ENCODE measurements around the gene PACC1. TPM values are rescaled to one million over a fixed set of nuclear protein-coding genes. Genes with fewer than 3 reads are reported as not detected.

The PACC1 gene
- total RNA-seq: 9.6 and 11.0 TPM in 2 replicates

GRCh38 chr1:212414328-212415106, at the start of gene PACC1:
TSS of gene PACC1 (minus strand) at chr1:212414886. CDS start at chr1:212414757, 129 bp downstream.

GRCh38 chr1:212432661-212433576, 18.2 kb upstream of the PACC1 start, which contains the start of gene NENF:
TSS of gene NENF (plus strand) at chr1:212432920. CDS start at chr1:212432944, 24 bp downstream.

Other genes starting within 250 kb of the PACC1 start
- 21.5 and 23.3 TPM in 2 replicates for gene PPP2R5A, start 129.5 kb downstream of the PACC1 start, total RNA-seq
- gene NENF, start 18.0 kb upstream of the PACC1 start, total RNA-seq: 36.1 and 52.2 TPM in 2 replicates
- 3.6 and 9.1 TPM in 2 replicates for gene ATF3, start 193.9 kb upstream of the PACC1 start, total RNA-seq